ENCODE data around the gene BEX4. TPM values are rescaled to one million over a fixed set of nuclear protein-coding genes. Genes with fewer than 3 reads are reported as not detected.

BEX4 gene
- total and polyA plus RNA-seq, 2 of the 4 experiments (the other 2 are of a cell fraction), result 0.54 to 6.8 TPM

DNA sequence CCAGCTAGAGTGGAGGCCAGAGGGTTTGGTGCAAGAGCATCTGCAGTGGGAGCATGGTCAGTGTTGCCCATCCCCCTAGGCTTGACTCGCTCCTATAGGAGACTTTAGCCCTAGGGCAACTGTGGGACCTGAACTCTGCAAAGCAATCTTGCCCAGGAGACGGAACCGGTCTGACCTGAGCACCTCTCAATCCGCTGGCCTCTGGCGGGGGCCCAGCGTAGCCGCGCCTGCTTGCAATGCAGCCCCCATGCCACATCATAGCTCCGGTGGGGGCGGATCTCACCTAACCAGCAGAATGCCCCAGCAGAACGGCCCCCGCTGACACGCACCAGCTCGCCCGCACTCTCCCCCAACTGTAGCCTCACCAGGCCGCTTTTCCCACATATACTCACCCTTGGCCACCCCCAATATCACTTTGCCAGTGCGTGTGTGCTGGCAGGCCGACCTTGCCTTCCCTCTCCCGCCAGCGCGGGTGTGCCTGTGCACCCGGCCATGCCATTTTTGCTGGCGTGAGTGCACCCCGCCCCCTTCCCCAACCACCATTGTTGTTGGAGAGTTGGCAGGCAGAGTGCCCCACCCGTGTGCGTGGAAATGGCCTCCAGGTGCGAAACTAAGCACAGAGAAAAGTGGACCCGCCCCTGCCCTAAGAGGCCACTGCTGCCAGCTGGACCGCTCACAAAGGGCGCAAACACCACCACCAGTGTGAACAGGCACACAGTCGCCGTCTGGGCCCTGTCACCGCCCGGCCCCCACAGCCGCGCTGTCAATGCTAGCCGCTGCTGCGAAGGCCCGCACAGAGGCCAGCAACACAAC is 5.8 kb downstream of the BEX4 start:
- dilution Hi-C loops (cut with HindIII; ENCODE audit: low sequenced_read_pairs, unreplicated experiment) (no loop called here), in situ Hi-C loops (cut with MboI; ENCODE audit: low sequenced_read_pairs) (no loop called here)
- TF ChIP-seq, protein P1, sequence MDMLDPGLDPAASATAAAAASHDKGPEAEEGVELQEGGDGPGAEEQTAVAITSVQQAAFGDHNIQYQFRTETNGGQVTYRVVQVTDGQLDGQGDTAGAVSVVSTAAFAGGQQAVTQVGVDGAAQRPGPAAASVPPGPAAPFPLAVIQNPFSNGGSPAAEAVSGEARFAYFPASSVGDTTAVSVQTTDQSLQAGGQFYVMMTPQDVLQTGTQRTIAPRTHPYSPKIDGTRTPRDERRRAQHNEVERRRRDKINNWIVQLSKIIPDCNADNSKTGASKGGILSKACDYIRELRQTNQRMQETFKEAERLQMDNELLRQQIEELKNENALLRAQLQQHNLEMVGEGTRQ (IDR thresholded peaks at IDR 0.05; ENCODE audit: low read depth, low read length), result no peak
- no peak for TF ChIP-seq RFX5 (IDR thresholded peaks at IDR 0.05; ENCODE audit: low read depth, low read length)
- TF ChIP-seq MAZ (IDR thresholded peaks at IDR 0.05; ENCODE audit: borderline replicate concordance, low read depth, low read length), result no peak
- TF ChIP-seq CEBPB (IDR thresholded peaks at IDR 0.05; ENCODE audit: low read depth, low read length), result no peak
- TF ChIP-seq POLR2A (IDR thresholded peaks at IDR 0.05; ENCODE audit: low read depth, low read length), result no peak
- no peak for TF ChIP-seq RAD21 (IDR thresholded peaks at IDR 0.05; ENCODE audit: low read length)
- TF ChIP-seq NFE2L2 (IDR thresholded peaks at IDR 0.05; ENCODE audit: low read depth, low read length), result no peak
- no peak for TF ChIP-seq CHD1 (IDR thresholded peaks at IDR 0.05; ENCODE audit: low read depth, low read length)
- TF ChIP-seq, protein P2, sequence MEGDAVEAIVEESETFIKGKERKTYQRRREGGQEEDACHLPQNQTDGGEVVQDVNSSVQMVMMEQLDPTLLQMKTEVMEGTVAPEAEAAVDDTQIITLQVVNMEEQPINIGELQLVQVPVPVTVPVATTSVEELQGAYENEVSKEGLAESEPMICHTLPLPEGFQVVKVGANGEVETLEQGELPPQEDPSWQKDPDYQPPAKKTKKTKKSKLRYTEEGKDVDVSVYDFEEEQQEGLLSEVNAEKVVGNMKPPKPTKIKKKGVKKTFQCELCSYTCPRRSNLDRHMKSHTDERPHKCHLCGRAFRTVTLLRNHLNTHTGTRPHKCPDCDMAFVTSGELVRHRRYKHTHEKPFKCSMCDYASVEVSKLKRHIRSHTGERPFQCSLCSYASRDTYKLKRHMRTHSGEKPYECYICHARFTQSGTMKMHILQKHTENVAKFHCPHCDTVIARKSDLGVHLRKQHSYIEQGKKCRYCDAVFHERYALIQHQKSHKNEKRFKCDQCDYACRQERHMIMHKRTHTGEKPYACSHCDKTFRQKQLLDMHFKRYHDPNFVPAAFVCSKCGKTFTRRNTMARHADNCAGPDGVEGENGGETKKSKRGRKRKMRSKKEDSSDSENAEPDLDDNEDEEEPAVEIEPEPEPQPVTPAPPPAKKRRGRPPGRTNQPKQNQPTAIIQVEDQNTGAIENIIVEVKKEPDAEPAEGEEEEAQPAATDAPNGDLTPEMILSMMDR (conservative IDR thresholded peaks at IDR 0.05; ENCODE audit: low read depth, low read length), result no peak
- TF ChIP-seq BHLHE40 (IDR thresholded peaks at IDR 0.05; ENCODE audit: low read depth, low read length), result no peak
- no peak for TF ChIP-seq MAFK (IDR thresholded peaks at IDR 0.05; ENCODE audit: low read depth, low read length)
- TF ChIP-seq SMC3 (IDR thresholded peaks at IDR 0.05; ENCODE audit: low read depth, low read length), result no peak

More for the DNA sequence above, 5.8 kb downstream of the BEX4 start:
- H2BK120ac ChIP-seq (ENCODE audit: low read depth, low read length), result no peak overlapping the region
- no peak overlapping the region for H2BK15ac ChIP-seq (ENCODE audit: low read depth, low read length)
- H3K4me2 ChIP-seq (ENCODE audit: low read depth, low read length), result no peak overlapping the region
- no peak overlapping the region for H4K91ac ChIP-seq (ENCODE audit: insufficient read depth, low read depth, low read length)
- intact Hi-C loops (cut with micrococcal nuclease), result no loop called here
- H3K4me1 ChIP-seq (ENCODE audit: control insufficient read depth, insufficient read depth, low read length), result no peaks in the 10 kb centered on the region
- 49% methylated on average over 26 of the region's 39 CpGs; no CpG with 5 or more reads in 1 of the 2 experiments for WGBS, 2 experiments (ENCODE audit: extremely low coverage in 2 of 2, insufficient read length in 1 of 2)
- no peak overlapping the region for H4K8ac ChIP-seq (ENCODE audit: low read depth in 2 of 2, low read length in 2 of 2)
- no peak overlapping the region for H3K27ac ChIP-seq (ENCODE audit: insufficient read depth, low read length)
- H3K9me3 ChIP-seq (ENCODE audit: control insufficient read depth, insufficient read depth, low read length), result no peaks in the 10 kb centered on the region
- no peak overlapping the region for H3K9ac ChIP-seq (ENCODE audit: low read depth, low read length)
- H3K23ac ChIP-seq (ENCODE audit: low read depth, low read length), result no peak overlapping the region
- ChIA-PET CTCF (no interaction called here), POLR2A (ENCODE audit: unreplicated experiment) (no interaction called here)
- H4K5ac ChIP-seq (ENCODE audit: low read depth, low read length), result no peak overlapping the region
- H2BK20ac ChIP-seq (ENCODE audit: low read depth, low read length), result no peak overlapping the region
- DNase-seq (no peak), ATAC-seq (ENCODE audit: low read depth) (no peak)
- no peak overlapping the region for H2AK9ac ChIP-seq (replicated peaks; ENCODE audit: low read depth, low read length, poor library complexity)
- no peaks in the 10 kb centered on the region for H4K20me1 ChIP-seq (ENCODE audit: insufficient read depth, low read length)
- H3K4ac ChIP-seq (ENCODE audit: low read depth, low read length), result no peak overlapping the region
- H3K4me3 ChIP-seq (ENCODE audit: insufficient read depth, low read depth, low read length), result no peak overlapping the region
- no peaks in the 10 kb centered on the region for H3K36me3 ChIP-seq (ENCODE audit: control insufficient read depth, insufficient read depth, low read length)
- H3K18ac ChIP-seq (ENCODE audit: low read depth, low read length), result no peak overlapping the region
- H3K56ac ChIP-seq (ENCODE audit: extremely low read depth, insufficient read depth, low read length), result no peak overlapping the region
- no peaks in the 10 kb centered on the region for H3K79me1 ChIP-seq (ENCODE audit: low read depth in 1 of 2, low read length in 2 of 2)
- H2BK5ac ChIP-seq (ENCODE audit: low read depth, low read length, poor library complexity, severe bottlenecking), result no peak overlapping the region
- no peak overlapping the region for H3K14ac ChIP-seq (replicated peaks; ENCODE audit: low read depth, low read length)
- no peaks in the 10 kb centered on the region for H3K9me1 ChIP-seq (ENCODE audit: insufficient read depth, low read length)
- H3K27me3 ChIP-seq (ENCODE audit: control insufficient read depth, insufficient read depth, low read length), result peaks cover 19% of the 10 kb centered on the region
- H2AFZ ChIP-seq (replicated peaks; ENCODE audit: low read length, poor library complexity), result peak overlapping the region; percentile 58
- no peak overlapping the region for H2AK5ac ChIP-seq (ENCODE audit: low read depth, low read length)
- no TSS peak for BruUV-seq (replicated peaks)
